Activated CD4-positive, alpha-beta T cell treated with anti-CD3 and anti-CD28 coated beads, Interleukin-2, amount 50 U/mL, for 48 hours (primary cell): ENCODE data around the gene SLC26A9.

Experiments
- DNase-seq, 2 experiments: peaks; one replicate each; pipeline ENCODE4 v3.0.0-alpha.2; 2020

Gene SLC26A9

DNA sequence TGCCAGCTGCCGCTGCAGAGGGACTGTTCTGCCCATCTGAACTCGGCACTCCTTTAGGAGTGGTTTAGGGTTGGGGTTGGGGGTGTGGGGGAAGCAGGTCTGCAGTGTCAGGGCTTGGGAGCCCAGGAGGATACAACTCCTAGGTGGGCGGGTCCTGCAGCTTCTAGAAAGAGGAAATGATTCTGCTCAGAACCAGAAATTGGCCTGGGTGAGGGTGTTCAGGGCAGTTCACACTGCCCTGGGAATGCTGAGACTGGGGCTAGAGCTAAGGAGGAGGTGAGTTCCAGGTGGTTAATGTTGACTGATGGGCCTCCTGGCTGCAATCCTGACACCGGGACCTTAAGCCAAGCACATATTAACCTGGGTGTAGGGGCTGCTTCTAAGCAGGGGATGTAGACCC lies 4.8 kb upstream of the SLC26A9 start:
- no peak for DNase-seq

DNA sequence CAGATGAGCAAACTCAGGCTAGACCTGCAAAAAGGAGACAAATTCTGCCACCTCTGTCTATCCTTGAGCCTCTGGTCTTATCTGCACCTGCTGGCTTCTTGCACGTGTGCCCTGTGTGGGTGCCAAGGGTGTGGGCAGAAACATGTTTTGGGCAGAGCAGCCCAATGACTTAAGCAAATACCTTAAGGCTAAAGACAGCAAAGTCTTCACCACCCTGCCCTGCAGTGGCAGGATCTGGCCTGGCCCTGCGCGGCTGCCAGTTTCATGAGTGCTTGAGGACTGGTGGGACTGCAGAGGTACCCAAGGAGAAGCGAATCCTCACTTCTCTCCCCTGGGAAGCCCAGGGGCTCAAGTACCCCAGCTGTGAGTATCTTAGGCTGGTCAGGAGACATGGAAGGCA lies 3.8 kb upstream of the SLC26A9 start:
- DNase-seq = no peak

DNA sequence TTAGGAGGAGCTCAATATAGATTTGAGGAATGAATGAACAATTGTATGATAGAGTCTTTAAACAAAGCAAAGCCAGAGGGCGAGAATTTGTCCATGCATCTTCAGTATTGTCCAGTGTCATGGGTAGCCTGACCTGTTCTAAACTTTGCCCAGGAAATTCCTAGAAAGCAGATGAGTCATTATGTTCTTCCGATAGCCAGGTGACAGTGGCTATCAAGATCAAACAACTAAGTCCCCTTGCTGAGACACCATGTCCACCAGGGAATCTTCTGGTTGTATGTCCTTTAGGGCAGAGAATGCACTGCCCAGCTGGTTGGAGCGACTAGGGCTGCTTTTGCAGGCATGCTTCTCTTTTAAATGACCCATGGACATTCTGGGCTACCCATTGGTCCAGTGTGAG lies 1.8 kb upstream of the SLC26A9 start:
- DNase-seq = no peak

DNA sequence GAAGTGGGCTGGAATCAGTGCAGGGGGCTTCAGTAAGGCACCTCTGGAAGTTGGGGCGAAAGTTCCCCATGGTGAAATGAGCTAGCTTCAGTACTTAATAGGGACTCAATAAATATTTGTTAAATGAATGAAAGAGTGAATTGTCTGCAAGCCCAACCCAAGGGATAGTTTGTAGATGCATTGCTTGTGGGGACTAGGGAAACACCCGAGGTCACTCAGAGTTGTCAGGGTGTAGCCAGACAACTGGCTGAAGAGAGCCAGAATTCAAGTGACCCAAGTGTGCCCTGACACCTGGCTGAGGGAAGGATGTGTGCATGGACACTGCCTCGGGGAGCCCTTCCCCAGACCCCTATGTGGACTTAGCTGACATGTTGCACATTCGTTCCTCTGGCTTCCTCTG lies 1.3 kb upstream of the SLC26A9 start:
- no peak for DNase-seq

DNA sequence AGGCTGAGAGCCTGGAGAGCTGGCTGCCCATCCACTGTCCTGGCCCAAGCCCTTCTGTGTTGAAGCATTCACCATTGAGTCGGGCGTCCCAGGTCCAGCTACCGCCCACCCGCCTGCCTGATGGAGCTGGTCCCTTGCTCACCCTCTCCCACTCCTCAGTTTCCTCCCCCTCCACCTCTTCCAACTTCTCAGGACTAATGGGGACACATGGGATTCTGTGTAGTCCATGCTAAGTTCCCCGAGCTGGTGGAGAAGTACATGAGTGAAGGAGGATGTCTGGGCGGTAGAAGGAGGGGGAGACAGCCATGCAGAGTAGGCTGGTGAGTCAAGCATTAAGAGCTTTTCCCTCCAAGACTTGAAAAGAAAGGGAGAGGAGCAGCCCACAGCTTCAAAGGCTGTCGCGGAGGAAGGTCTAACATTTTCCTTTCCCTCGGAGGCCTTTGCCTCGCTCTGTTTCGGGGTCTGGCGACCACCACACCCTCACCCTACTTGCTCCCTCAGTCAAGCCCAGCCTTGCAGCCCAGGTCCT lies 561 bp downstream of the SLC26A9 start:
- DNase-seq = no peak

DNA sequence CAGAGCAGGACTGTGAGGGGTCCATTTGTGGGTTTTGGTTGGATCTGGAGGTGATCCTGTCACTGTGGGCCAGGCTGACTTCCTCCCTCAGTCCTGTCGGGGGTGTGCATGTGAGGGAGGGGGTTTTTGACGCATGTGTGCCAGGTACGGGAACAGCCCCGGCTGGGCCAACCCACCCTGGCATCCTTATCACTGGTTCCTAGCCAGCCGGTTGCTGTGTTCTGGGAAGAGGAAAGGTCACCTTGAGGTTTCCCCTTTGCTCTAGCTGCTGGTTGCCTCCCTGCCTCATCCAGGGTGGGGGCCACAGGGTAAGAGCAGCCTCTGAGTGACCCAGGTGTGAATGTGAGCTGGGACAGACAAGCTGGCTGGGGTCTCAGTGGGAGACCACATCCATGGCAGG lies 2.5 kb downstream of the SLC26A9 start:
- no peak for DNase-seq

DNA sequence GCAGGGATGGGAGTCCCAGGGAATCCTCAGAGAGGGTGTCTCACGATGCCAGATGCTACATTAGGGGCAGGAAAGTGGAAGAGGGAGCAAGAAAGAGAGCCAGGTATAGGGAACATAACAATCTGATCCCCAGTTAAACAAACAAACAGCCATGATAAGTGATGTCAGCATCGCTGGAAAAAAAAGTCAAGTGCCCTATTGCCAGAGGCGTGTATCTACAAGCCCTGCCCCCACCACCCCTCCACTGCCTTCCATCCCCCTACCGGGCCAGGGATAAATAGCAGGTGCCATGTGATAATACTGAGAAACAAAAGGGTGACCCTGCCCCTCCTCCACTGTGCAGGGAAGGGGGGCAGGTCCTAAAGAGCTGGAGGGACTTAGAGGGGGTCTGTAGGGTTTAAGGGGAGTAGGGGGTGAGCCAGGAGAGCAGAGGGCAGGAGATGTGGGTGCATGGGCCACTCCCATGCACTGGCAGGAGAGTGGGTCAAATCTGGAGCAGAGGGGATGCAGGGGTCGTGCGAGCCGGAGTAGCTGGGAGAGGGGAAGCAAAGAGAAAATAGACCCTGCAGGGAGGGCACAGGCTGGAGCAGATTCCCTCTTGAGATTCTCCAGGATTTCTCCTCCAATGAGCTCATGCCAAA lies 3.4 kb downstream of the SLC26A9 start:
- DNase-seq = peak in 1 of 2 experiments; percentile 9

DNA sequence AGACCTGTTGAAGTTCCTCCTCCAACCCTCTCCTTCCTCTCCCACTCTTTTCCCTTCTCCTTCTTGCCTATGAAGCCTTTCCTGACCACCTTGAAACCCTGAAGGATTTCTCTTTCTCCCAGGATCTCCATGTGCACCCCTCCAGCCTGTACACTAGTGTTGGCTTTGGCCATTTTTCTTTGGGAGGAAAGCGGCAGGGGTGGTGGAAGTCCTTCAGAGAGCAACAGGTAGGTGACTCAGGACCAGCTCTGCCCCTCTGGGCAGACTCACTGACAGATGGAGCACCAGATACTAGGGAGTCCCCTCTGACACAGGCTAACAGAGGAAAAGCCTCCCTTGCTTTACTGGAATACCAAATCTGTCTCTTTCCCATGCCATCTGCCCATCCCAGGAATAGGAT lies 4.6 kb downstream of the SLC26A9 start:
- DNase-seq = no peak

DNA sequence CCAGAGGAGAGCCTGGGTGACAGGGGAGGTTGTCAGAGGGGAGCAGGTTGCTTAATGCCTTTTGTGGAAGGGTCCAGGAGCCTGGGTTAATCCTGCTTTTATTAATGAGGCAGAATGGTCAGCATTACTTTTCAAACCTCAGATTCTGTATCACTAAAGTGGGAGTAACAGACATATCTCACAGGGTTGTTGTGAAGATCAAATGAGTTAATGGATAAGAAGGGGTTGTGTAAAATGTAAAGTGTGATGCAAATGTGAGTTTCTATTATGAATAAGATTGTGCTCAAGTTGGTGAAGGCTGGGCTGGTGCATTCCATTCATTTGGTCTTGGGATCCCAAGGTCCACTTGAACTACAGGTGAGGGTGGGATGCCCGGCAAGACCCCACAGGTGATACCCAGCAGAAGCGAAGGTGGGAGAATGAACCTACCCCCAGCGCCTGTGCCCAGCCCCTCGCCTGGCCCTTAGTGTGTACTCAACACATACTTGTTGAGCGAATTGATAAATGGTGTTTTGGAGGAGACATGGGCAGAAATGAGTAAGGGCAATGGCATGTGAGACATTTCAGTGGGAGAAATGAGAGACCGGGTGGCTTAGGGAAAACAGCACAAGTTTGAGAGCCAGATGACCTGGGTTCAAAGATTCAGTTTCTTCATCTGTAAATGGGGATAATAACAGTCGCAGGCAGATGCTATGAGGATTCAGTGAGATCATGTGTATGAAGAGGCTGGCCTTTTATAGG lies 6.2 kb downstream of the SLC26A9 start:
- no peak for DNase-seq

DNA sequence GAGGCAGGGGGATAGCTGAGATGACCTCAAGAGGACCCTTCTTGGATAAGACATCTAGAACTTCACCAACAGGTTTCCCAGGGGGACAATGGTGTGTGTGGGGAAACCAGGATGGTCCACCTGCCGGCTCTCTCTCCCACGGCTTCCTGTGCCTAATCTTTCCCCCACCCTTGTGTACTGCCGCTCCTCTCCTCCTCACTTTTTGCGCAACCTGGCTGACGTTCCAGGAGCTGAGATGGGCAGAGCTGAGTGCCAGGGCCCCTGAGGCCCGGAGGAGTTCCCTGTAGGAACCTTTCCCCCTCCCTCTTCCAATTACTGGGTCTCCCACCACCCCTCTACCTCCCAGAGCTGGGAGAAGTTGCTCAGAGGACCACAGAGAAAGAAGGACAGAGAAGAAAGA lies 6.9 kb downstream of the SLC26A9 start:
- no peak for DNase-seq

DNA sequence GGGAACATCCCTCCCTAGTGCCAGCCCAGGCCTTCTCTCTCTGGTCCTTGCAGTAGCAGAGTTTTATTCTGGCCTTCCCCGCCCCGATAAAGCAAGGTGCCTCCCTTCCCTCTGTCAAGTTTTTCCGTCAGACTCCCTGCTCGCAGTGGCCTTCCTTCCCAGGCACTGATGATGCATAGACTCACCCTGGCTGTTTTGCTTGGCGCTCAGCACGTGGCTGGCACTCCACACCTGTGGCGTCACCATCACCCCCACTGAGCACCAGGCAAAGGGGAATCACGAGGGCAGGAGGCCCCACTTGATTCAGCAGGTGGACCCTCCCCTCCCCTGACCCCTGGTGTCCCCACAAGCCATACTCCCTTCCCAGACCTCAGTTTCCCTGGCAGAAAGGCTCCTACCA lies 7.4 kb downstream of the SLC26A9 start:
- DNase-seq = no peak

DNA sequence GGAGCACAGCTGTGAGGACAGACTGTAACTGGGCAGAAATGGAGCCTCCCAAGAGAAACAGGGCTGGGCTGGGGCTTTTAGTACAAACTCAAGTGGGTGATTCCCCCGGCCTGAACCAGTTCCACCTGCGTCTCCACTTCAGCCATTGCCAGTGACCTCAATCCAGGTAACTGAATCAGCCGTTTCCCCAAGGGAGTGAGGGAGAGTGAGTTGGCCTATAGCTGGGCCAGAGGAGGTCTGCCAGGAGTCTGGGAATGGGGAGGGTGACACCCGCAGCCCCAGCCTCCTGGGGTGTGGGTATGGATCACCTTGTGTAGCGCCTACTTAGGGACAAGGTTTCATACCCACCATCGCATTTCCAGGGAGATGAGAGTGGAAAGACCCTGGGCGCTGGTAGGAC lies 8.5 kb downstream of the SLC26A9 start:
- DNase-seq = no peak

DNA sequence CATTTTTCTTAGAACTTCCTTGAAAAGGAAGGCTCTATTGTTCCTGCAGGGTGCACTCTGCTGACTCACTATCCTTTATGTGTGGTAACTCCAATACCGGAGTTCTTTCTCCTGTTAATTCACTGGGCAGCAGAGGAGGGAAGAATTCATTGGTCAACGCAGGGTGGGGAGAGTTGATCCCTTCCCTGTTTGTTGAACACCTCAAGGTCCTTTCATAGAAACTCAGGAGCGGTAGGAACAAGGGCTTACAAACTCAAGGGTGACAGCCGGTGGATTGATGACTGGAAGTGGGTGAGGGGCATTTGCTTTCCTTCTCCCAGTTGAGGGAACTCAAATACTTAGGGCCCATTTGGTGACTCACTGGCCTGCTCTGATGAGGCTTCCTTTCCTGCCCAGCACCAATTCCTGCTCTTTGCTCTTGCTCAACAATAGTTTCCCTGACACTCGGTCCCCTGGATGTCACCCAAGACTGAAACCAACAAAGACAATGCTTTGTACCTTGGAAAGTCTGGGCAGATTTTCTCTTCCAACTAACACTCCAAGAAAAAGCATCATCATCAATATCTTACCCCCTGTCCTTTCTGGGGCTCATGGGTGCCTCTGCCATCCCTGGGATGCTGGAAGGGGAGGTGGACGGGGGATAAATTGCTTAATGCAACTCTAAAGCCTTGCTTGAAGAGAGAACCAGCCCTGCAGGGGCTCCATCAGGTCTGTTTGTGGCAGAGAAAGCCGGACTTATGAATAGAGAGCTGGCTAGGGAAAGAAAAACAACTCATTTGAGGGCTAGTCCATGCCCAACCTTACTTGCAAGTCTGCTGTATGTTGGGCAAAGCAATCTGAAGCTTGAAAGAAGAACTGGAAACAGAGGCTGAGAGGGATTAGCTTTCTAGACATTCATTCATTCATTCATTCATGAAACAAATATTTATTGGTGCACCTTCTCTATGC lies 9.3 kb downstream of the SLC26A9 start:
- no peak for DNase-seq

DNA sequence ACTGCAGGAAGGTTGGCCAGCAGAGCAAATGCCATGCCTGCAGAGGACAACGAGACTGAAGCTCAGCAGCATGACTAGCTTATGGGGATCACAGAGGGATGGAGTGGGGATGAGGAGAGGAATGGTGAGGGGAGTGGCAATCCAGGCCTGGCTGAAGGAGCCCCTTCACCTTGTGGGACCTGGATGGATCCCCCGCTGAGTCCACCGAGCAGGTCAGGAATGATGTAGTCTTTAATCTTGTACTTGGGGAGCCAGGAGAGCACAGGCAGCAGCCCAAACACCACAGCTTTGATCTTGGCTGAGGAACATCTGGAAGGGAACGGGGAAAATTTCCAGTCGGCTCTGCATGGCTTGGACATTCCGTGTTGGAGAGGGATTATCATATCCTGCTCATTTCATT lies 10.5 kb downstream of the SLC26A9 start:
- no peak for DNase-seq

DNA sequence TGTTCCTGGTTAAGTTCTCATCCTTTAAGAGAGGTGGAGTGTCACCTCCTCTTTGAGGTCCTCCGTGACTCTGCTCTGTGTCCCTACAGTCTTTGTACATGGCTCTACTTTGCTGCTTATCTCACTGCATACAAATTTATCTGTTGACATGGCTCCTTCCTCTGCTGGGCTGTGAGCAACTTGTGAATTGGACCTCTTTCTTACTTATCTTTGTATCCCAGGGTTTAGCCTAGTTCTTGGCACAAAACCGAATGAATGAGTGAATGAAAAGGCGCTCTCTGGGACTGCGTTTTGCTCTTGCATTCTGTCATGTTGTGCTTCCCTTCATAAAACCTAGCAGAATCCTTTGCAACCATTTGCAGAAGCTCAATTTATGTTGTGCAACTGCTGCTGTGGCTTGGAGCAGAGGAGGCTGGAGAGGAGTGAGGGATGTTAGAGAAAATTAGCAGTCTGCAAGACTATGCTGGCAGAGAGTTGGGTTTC lies 12.4 kb downstream of the SLC26A9 start:
- no peak for DNase-seq

DNA sequence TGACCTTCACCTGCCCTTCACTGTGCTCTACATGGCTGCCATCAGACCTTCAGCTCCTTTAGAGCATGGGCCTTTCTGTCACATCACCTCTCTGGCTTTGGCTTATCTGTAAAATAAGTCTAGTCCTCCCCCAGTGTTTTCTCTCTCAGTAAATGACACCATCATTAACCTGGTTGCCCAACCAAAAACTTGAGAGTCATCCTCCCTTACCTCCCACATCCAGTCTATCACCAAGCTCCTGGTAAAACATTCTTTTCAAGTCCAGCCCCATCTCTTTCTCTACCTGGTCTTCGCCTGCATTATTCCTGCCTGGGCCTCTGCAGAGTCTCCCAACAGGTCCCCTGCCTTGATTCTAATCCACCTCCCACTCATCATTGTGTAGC lies 13.1 kb downstream of the SLC26A9 start:
- no peak for DNase-seq

DNA sequence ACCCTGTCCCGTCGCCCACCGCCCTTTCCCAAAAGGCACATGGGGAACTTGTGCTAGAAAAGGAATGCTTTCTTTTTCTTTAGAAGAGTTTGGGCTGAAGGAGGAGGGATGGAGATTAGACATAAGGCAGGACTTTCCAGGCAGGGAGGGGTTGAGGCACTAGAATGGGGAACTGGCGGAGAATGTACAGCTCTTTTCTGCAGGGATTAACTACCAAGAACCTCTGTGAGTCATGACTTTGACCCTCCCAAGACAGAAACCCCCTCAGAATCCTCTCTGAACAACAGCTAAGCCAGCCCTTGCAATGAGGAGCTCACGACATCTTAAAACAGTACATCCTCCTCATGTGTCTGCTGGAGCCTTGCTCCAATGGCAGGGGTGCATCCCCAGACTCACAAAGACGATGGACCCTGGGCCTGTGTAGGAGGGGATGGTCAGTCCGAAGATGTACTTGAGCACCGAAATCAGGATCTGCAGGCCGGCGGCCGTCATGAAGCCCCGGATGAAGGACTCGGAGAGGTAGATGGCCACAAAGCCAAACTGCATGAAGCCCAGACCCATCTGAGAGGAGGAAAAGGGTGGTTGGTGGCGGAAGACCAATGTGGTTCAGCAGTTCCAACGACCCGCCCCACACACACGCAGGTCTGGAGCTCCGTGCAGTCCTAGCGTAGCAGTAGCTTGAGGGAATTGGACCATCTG lies 13.6 kb downstream of the SLC26A9 start:
- no peak for DNase-seq

DNA sequence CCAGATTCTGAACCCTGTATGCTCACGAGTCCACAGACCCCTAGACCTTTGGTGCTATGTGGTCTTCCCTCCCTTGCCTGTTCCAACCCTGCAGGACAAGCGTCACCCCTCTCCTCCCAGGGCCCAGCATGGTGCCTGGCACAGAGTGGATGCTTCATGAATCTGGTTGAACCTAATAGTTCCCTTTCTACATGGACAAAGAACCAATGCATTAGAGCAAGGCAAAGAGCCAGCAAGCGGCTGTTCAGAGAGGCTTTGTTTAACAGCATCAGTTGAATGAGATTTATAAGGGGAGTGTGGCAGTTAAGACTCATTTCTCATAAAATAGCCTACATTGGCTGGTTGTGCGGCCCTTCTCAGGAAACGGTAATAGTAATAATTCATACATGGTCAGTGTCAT lies 14.9 kb downstream of the SLC26A9 start:
- DNase-seq = no peak

DNA sequence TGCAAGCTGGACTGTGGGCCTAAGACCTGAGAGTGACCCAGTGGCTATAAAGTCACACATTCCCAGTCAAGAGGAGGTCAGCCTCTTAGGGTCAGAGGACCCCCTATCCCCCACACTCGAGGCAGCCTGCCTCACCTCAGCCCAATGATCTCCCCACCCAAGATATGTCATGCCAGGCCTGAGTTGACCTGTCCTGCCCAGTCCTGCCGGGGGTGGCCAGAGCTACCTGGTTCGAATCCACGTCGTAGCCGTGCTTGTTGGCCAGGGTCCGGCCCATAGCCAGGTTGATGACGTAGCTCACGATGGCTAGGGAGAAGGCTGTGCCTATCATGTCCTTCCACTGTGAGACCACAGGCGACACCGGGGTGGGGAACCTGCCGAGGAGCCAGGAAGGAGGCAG lies 15.6 kb downstream of the SLC26A9 start:
- DNase-seq = no peak

DNA sequence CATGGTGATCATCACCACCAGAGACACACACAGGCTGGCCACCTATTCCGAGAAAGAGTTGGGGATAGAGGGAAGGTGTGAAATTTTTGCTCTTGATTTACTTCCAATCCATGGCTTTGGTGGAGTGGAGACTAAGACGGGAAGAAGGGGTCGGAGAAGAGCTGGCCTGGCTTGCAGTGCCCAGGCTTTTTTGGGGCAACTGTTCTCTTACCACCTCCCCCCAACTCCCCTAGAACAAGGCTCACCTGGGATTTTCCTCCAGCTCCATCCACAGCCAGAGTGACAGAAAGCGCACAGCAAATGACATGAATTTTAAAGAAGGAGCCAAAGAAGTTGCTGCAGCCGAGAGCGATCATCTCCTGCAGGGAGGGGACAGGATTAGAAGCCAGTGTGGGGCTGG lies 16.0 kb downstream of the SLC26A9 start:
- no peak for DNase-seq

DNA sequence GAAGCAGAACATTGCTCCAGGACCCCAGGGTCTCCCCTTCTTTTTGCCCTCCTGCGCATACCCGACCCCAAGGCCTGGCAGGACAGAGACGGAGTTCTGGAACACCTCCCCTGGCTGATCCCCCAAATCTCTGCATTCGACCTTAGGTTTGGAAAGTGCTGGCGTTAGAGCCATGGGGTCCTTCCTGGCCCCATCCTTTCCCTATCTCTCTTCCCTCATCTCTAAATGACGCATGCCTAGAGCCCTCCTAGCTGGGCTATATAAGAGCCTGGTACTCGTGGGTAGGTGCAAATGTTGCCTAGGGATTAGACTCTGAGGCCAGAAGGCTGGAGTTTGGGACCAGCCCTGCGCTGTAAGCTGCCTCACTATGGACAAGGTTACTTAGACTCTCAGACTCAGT lies 16.6 kb downstream of the SLC26A9 start:
- DNase-seq = no peak

DNA sequence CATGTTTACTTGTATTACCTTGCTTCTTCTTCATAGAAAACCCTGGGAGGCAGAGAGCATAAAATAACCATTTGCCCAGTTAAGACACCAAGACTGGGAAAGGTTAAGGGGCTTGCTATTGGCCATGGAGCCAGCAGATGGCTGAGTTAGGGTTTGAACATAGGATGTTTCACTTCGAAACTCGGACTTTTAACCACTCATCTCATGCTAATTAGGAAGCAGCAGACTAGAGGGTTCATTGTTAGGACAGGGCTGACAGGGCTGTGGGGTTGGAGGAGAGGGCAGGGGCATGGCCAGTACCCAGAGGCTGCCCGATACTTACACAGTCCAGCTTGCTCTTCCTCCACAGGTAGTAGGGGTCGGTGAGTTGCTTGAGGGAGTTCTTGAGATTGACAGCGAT lies 17.0 kb downstream of the SLC26A9 start:
- DNase-seq = no peak

DNA sequence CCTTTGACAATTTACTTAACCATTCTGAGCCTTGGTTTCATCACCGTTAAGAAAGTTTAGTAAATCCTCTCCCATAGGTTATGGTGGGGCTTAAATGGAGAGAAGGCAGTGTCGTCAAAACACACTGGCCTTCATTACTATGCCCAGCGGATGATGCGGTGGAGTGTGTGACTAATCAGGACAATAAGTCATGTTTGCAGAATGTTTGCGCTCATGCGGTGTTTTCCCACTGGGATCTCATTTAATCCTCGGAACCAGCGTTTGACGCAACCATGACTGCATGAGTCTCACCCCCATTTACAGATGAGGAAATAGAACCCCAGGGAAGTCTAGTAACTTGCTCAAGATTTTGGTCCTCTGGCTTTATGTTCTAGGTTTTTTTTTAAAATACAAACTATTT lies 17.5 kb downstream of the SLC26A9 start:
- DNase-seq = no peak
